IPS DF 19.7 (cell line): ENCODE measurements around the gene ALG6.
"Not testable (repeated sequence)": the region's sequence is repeated elsewhere in the genome, so short reads cannot be mapped to it uniquely, and the experiment has no call there.

Source experiments
- DNase-seq: peaks from one replicate; pipeline ENCODE4 v3.0.0-alpha.2; 2013; ENCODE audit warnings: low read depth, low spot score

The ALG6 gene

GRCh38 chr1:63328122-63328521, 39.3 kb upstream of the ALG6 start:
- no peak for DNase-seq

GRCh38 chr1:63328781-63329180, 38.6 kb upstream of the ALG6 start:
- no peak for DNase-seq

- no peak for DNase-seq
Observed at GRCh38 chr1:63329621-63330330, 37.7 kb upstream of the ALG6 start.

- DNase-seq: no peak
Observed at GRCh38 chr1:63330331-63330916, 37.0 kb upstream of the ALG6 start.

GRCh38 chr1:63342402-63342801, 25.0 kb upstream of the ALG6 start:
- no peak for DNase-seq

GRCh38 chr1:63343922-63344321, 23.5 kb upstream of the ALG6 start:
- no peak for DNase-seq

- no peak for DNase-seq
Observed at GRCh38 chr1:63350320-63350719, 17.1 kb upstream of the ALG6 start.

- DNase-seq: no peak
Observed at GRCh38 chr1:63352736-63353135, 14.7 kb upstream of the ALG6 start.

- DNase-seq: not testable (repeated sequence)
Observed at GRCh38 chr1:63356234-63356633, 11.2 kb upstream of the ALG6 start.

GRCh38 chr1:63359561-63359960, 7.9 kb upstream of the ALG6 start:
- no peak for DNase-seq

GRCh38 chr1:63362073-63362472, 5.4 kb upstream of the ALG6 start:
- DNase-seq: no peak

GRCh38 chr1:63362578-63362977, 4.8 kb upstream of the ALG6 start:
- no peak for DNase-seq

- DNase-seq: no peak
Observed at GRCh38 chr1:63363014-63363413, 4.4 kb upstream of the ALG6 start.

GRCh38 chr1:63366908-63367214, 566 bp upstream of the ALG6 start:
- DNase-seq: no peak

GRCh38 chr1:63368131-63368530, 704 bp downstream of the ALG6 start:
- no peak for DNase-seq

GRCh38 chr1:63379583-63379982, 12.2 kb downstream of the ALG6 start:
- DNase-seq: no peak

- no peak for DNase-seq
Observed at GRCh38 chr1:63381741-63382140, 14.3 kb downstream of the ALG6 start.

GRCh38 chr1:63401945-63402344, 34.5 kb downstream of the ALG6 start:
- DNase-seq: no peak

GRCh38 chr1:63403386-63403785, 36.0 kb downstream of the ALG6 start:
- no peak for DNase-seq

GRCh38 chr1:63405021-63405420, 37.6 kb downstream of the ALG6 start:
- DNase-seq: no peak

- no peak for DNase-seq
Observed at GRCh38 chr1:63405987-63406386, 38.6 kb downstream of the ALG6 start.

GRCh38 chr1:63407002-63407401, 39.6 kb downstream of the ALG6 start:
- no peak for DNase-seq

- no peak for DNase-seq
Observed at GRCh38 chr1:63408331-63408730, 40.9 kb downstream of the ALG6 start.

GRCh38 chr1:63411066-63411465, 43.6 kb downstream of the ALG6 start:
- DNase-seq: no peak
